Kidney (tissue), 14 donors: ENCODE measurements around the gene SEC31A. TPM values are rescaled to one million over a fixed set of nuclear protein-coding genes. Genes with fewer than 3 reads are reported as not detected.
"Not testable (repeated sequence)": the region's sequence is repeated elsewhere in the genome, so short reads cannot be mapped to it uniquely, and the experiment has no call there.

ENCODE experiments used
- DNase-seq, 5 donors: peaks; one replicate each; pipeline ENCODE4 v3.0.0-alpha.2; 2013 to 2020
- FAIRE-seq: peaks from 2 replicates; lab custom pipeline; 2012; peaks lifted over from hg19 to GRCh38; lab: Jason Lieb, UNC
- H3K27ac ChIP-seq, 2 donors: one replicate each; pipeline ENCODE4 v1.7.0; 2013; ENCODE audit warnings: low read depth in 2 of 2, low read length in 2 of 2, inconsistent platforms in 1 of 2
- H3K27me3 ChIP-seq: one replicate; pipeline ENCODE4 v1.7.1; 2013; ENCODE audit warnings: low read length, inconsistent platforms; ENCODE audit not compliant: control insufficient read depth, insufficient read depth
- H3K36me3 ChIP-seq, 3 donors: one replicate each; pipeline versions ENCODE4 v1.7.0 to v1.7.1; 2013; ENCODE audit warnings: low read length in 3 of 3, control low read depth in 1 of 3, inconsistent platforms in 1 of 3; ENCODE audit not compliant: insufficient read depth in 3 of 3, control insufficient read depth in 2 of 3
- H3K4me1 ChIP-seq, 3 donors: one replicate each; pipeline versions ENCODE4 v1.7.0 to v1.7.1; 2013; ENCODE audit warnings: low read length in 3 of 3, inconsistent platforms in 1 of 3, low read depth in 1 of 3; ENCODE audit not compliant: control insufficient read depth in 2 of 3, insufficient read depth in 2 of 3
- H3K4me3 ChIP-seq, 3 donors: one replicate each; pipeline versions ENCODE4 v1.7.0 to v1.8.1; 2013; ENCODE audit warnings: low read length in 3 of 3, control low read depth in 1 of 3, inconsistent platforms in 1 of 3
- H3K9ac ChIP-seq, 3 donors: one replicate each; pipeline versions ENCODE4 v1.7.0 to v1.7.1; 2013; ENCODE audit warnings: low read length in 3 of 3, control low read depth in 1 of 3, inconsistent platforms in 1 of 3
- H3K9me3 ChIP-seq, 3 donors: one replicate each; pipeline versions ENCODE4 v1.7.0 to v1.7.1; 2013; ENCODE audit warnings: low read length in 3 of 3, control low read depth in 1 of 3, inconsistent platforms in 1 of 3; ENCODE audit not compliant: control insufficient read depth in 2 of 3, insufficient read depth in 1 of 3
- CTCF ChIP-seq: IDR thresholded peaks from 3 replicates; pipeline ENCODE4 v1.5.1; 2012; ENCODE audit warnings: mild to moderate bottlenecking, moderate library complexity, borderline replicate concordance; ENCODE audit not compliant: insufficient read depth; ENCODE audit errors: extremely low read depth
- intact Hi-C: fragments of 100-400 bp; cut with DNase I; formaldehyde crosslinking; loops from one replicate; pipeline ENCODE4 v1.11.1; 2022
- polyA plus RNA-seq: library from polyadenylated mRNA; stranded (reverse); fragments of 350-450 nt; fragmentation: Illumina TruSeq; extraction: RNeasy Lipid Tissue Mini Kit (QIAGEN cat#74804); gene quantifications from one replicate; pipeline ENCODE4 v1.2.3, GENCODE V29; 2014; ENCODE audit warnings: low read depth, low replicate concordance; ENCODE audit not compliant: insufficient read depth
- total RNA-seq: library from RNA; stranded (reverse); fragmentation: NEBNext Ultra II Directional; extraction: Animal tissue kit (Norgen Biotek cat#: 25700); gene quantifications from one replicate; pipeline ENCODE4 v1.2.1, GENCODE V29; 2021
- donor health status: control.
- donor health status: control.
- donor health status: control.
- donor health status: control.
- donor health status: control.
- donor health status: DM: yes; HTN: yes; CAD: no.
- donor health status: Normal renal cell carcinoma (clear cell type).

Gene SEC31A
- total and polyA plus RNA-seq, 2 donors from 2014 or later, result 104 to 204 TPM

- DNase-seq, result no peak
- no peaks in the 10 kb centered on the region for H3K9me3 ChIP-seq
- no peaks in the 10 kb centered on the region for H3K4me1 ChIP-seq
- no peaks in the 10 kb centered on the region for H3K27me3 ChIP-seq
- no peak overlapping the region for H3K4me3 ChIP-seq
- no peak for TF ChIP-seq CTCF
- peaks cover 16 to 48% (median 18%) of the 10 kb centered on the region in 3 donors for H3K36me3 ChIP-seq
- peak; percentile 21 for FAIRE-seq
- no peak overlapping the region for H3K9ac ChIP-seq
- no peak overlapping the region for H3K27ac ChIP-seq
- intact Hi-C loops, result no loop called here
These were observed 25.4 kb downstream of the SEC31A start for GRCh38 chr4:82865592-82865991.

- Histone ChIP-seq H3K9ac (no peak overlapping the region), H3K27ac (no peak overlapping the region), H3K36me3 (peaks cover 10 to 42% (median 11%) of the 10 kb centered on the region in 3 donors), H3K27me3 (no peaks in the 10 kb centered on the region), H3K4me3 (no peak overlapping the region), H3K4me1 (no peaks in the 10 kb centered on the region), H3K9me3 (no peaks in the 10 kb centered on the region)
- FAIRE-seq (no peak), DNase-seq (no peak)
- intact Hi-C loops, result no loop called here
- TF ChIP-seq CTCF, result no peak
These were observed 26.5 kb downstream of the SEC31A start for GRCh38 chr4:82864336-82864979.

GRCh38 chr4:82861529-82861928, 29.4 kb downstream of the SEC31A start:
- no peak overlapping the region for H3K4me3 ChIP-seq
- intact Hi-C loops, result no loop called here
- no peak for DNase-seq
- no peak overlapping the region for H3K9ac ChIP-seq
- no peaks in the 10 kb centered on the region for H3K9me3 ChIP-seq
- no peaks in the 10 kb centered on the region for H3K27me3 ChIP-seq
- FAIRE-seq, result no peak
- H3K4me1 ChIP-seq, result no peaks in the 10 kb centered on the region
- TF ChIP-seq CTCF, result no peak
- H3K27ac ChIP-seq, result no peak overlapping the region
- peaks cover 9 to 42% (median 12%) of the 10 kb centered on the region in 3 donors for H3K36me3 ChIP-seq

- H3K27ac ChIP-seq, H3K4me3 ChIP-seq, H3K4me1 ChIP-seq, DNase-seq, H3K9me3 ChIP-seq, H3K27me3 ChIP-seq, intact Hi-C loops, FAIRE-seq, H3K9ac ChIP-seq: not testable (repeated sequence)
- H3K36me3 ChIP-seq, result peaks cover 8 to 40% (median 11%) of the 10 kb centered on the region in 3 donors
These were observed 30.5 kb downstream of the SEC31A start for GRCh38 chr4:82860487-82860886.
